CD4-positive, alpha-beta T cell treated with Interleukin-6 at 100 ng/mL for 8 hours (primary cell): ENCODE measurements around the gene SEMA4B.
"Not testable (repeated sequence)": the region's sequence is repeated elsewhere in the genome, so short reads cannot be mapped to it uniquely, and the experiment has no call there.

ENCODE experiments used
- DNase-seq: peaks from one replicate; pipeline ENCODE4 v3.0.0-alpha.2; 2020; ENCODE audit warnings: mixed read lengths, low spot score

SEMA4B gene

GRCh38 chr15:90227816-90228772, 27.0 kb downstream of the SEMA4B start:
- DNase-seq: no peak

DNA sequence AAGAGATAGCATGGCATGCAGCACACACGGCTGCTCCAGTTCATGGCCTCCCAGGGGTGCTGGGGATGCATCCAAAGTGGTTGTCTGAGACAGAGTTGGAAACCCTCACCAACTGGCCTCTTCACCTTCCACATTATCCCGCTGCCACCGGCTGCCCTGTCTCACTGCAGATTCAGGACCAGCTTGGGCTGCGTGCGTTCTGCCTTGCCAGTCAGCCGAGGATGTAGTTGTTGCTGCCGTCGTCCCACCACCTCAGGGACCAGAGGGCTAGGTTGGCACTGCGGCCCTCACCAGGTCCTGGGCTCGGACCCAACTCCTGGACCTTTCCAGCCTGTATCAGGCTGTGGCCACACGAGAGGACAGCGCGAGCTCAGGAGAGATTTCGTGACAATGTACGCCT, 27.8 kb downstream of the SEMA4B start:
- no peak for DNase-seq

DNA sequence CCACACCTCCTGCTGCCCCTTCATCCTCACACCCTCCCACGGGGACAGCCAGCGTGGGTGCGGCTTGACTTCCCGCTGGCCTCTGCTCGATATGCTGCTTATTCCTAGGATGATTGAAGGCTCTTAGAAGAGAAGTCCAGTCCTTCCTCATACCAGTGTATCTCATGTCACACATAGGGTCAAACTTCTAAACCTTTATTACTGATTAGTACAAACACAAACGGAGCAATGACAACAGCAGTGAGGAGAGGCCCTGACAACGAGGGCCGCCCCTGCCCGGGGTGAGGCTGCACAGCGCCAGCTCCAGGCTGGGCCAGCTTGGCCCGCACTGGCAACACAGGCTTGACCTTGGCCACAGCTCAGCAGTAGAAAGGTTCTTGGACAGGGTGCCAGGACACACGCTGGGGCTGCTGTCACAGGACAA, 29.0 kb downstream of the SEMA4B start:
- DNase-seq: no peak

- DNase-seq: no peak
Measured at GRCh38 chr15:90230610-90231009, 29.5 kb downstream of the SEMA4B start.

DNA sequence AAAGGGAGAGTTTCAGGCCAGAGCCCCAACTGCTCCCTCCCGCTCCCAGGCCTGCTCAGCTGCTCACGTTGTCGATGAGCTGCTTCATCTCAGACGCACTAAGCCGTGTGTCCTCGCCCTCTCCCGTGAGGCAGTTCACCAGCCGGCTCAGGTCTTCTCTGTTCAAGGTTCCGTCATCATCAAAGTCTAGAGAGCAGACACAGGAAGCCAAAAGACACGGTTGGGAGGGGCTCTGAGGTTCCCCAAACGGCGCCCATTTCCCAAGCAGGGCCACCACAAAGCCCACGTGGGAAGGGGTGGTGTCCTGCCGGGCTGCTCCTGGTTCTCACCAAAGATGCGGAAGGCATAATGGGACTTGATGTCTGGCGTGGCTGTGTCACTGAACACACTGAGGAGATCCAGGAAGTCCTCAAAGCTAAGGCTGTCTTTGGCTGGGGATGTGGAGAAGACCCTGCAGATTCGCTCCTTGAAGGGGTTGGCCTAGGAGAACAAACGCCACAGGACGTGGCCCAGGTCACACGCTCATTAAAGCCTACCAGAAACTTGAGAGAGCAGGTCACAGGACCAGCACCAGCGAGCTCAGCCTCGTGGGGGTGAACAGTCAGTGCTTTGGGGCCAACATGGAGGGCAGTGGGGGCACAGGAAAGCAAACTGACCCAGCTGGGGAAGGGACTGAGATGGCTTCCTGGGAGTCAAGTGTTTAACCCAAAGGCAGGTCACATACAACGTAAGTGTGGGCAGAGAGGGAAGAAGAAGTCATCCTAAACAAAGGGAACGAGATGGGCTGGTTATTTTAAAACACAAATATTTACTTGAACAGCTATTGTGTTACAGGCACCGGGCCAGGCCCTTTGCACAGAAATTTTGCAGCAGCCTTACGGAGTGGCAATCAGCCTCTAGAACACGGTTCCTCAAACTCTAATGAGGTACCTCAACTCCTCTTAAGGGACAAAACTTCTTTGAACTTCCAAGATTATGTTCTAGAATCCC, 30.2 kb downstream of the SEMA4B start:
- DNase-seq: peak; percentile 83

- no peak for DNase-seq
Measured at GRCh38 chr15:90232196-90232595, 31.1 kb downstream of the SEMA4B start.

- DNase-seq: no peak
Measured at GRCh38 chr15:90232941-90233386, 31.8 kb downstream of the SEMA4B start.

GRCh38 chr15:90233387-90234095, 32.4 kb downstream of the SEMA4B start, which contains the start of gene CIB1:
Gene CIB1, minus strand, starts transcription at chr15:90233941. Its CDS starts 56 bp downstream, at chr15:90233885.
- peak; percentile 97 for DNase-seq

- no peak for DNase-seq
Measured at GRCh38 chr15:90234096-90234988, 33.2 kb downstream of the SEMA4B start, which contains the start of gene GDPGP1. Gene GDPGP1, plus strand, starts transcription at chr15:90234209. Its CDS starts 6,700 bp downstream, at chr15:90240909.

- DNase-seq: no peak
Measured at GRCh38 chr15:90239371-90239770, 38.2 kb downstream of the SEMA4B start.

DNA sequence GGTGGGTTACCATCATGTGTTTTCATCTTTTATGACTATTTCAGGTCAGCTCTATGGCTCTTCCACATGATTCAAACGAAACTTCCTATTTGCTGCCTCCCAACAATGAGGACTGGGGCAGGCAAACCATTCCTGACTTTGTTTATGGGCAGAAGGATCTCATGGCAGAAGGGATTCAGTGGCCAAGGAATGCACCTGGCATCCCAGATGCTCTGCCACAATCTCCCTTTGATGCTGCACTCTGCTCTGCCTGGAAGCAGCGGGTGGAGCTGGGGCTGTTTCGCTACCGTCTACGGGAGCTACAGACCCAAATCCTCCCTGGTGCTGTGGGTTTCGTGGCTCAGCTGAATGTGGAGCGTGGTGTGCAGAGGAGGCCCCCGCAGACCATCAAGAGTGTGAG, 39.7 kb downstream of the SEMA4B start:
- DNase-seq: no peak

DNA sequence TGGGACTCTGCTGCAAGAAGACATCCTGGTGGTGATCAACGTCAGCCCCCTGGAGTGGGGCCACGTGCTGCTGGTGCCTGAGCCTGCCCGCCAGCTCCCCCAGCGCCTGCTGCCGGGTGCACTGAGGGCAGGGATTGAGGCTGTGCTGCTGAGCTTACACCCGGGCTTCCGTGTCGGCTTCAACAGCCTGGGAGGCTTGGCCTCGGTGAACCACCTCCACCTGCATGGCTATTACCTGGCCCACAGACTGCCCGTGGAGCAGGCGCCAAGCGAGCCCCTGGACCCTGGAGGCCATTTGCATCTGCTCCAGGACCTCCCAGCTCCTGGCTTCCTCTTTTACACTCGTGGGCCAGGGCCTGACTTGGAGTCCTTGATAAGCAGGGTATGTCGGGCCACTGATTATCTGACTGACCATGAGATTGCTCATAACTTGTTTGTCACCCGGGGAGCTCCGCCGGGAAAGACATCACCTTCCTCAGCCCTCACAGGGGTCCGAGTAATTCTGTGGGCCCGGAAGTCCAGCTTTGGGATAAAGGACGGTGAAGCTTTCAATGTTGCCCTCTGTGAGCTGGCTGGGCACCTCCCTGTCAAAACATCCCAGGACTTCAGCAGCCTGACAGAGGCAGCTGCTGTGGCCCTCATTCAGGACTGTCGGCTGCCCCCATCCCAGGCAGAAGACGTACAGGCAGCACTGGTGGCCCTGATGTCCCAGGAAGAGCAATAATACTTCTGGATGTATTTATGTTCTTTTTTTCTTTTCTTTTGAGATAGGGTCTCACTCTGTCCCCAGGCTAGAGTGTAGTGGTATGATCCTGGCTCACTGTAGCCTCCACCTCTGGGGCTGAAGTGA, 40.4 kb downstream of the SEMA4B start:
- DNase-seq: no peak

DNA sequence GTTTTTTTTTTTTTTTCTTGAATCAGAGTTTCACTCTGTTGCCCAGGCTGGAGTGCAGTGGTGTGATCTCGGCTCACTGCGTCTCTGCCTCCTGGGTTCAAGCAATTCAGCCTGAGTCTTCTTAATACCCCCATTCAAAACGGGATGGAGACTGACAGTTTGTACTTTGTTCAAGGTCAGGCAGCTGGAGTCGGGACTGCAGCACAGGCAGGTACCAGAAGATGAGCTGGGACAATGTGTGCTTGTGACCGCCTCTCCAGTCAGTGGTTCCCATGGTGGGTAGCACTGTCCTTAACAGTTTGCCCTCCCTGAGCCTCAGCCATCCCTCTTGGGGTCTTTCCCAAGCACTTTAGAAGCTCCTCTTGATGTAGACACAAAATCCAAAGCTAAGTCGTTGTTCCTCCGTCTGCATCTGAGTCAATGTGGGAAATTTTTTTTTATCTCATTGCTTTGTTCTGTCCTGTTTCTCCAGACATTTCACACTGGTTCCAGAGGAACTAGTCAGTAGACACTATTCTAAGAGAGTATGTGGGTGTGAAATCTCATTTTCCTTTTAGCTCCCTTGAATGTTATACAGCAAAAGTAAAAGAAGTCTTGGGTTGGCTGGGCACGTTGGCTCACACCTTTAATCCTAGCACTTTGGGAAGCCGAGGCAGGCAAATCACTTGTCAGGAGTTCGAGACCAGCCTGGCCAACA, 43.0 kb downstream of the SEMA4B start:
- DNase-seq: no peak

- no peak for DNase-seq
Measured at GRCh38 chr15:90248789-90249202, 47.7 kb downstream of the SEMA4B start.

- DNase-seq: peak; percentile 53
Measured at GRCh38 chr15:90249203-90249863, 48.2 kb downstream of the SEMA4B start, which contains the start of gene TTLL13. Gene TTLL13, plus strand, starts transcription at chr15:90249556. Its CDS starts 1,075 bp downstream, at chr15:90250631.

DNA sequence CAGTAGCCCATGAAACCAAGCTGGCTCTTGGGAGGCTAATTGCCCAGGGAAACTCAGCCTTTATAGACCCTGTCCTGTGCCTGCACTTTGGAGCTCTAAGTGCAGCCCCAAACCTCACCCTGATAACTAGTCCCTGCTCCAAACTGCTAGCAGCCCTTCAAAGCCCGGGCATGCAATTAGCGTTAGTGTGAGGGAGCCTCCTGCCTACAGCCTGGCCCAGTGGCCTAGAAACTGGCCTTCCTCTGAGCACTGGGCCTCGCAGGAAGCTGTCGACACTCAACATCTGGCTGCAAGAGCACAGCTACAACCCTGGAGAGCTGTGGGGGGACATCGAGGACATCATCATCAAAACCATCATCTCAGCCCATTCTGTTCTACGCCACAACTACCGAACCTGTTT, 56.6 kb downstream of the SEMA4B start:
- DNase-seq: no peak

GRCh38 chr15:90259524-90259923, 58.4 kb downstream of the SEMA4B start:
- DNase-seq: no peak

GRCh38 chr15:90260731-90261130, 59.6 kb downstream of the SEMA4B start:
- not testable (repeated sequence) for DNase-seq
